ENCODE measurements around the gene EXOG.

- no peak for TF ChIP-seq CTCF (IDR thresholded peaks at IDR 0.05; ENCODE audit: low read depth, low read length, poor library complexity, severe bottlenecking)
- TF ChIP-seq EZH2phosphoT487 (IDR thresholded peaks at IDR 0.05; ENCODE audit: borderline replicate concordance, low read length): no peak
Observed at GRCh38 chr3:38549486-38549885, 53.3 kb downstream of the EXOG start.

All from DOHH2 (cell line).